Measurements from ENCODE around the gene MAP2K5. TPM values are rescaled to one million over a fixed set of nuclear protein-coding genes. Genes with fewer than 3 reads are reported as not detected.
A peak's percentile ranks its signal among the peaks of the same experiment; 100 is the strongest.

The MAP2K5 gene
- total RNA-seq, 1 donor from 2014 or later = 26.1 TPM

- no peak for DNase-seq (ENCODE audit: extremely low spot score, unreplicated experiment)
- Mint-ChIP-seq H3K27ac (ENCODE audit: unreplicated experiment) (no peak overlapping the region), H3K9me3 (ENCODE audit: unreplicated experiment) (no peaks in the 10 kb centered on the region), H3K27me3 (ENCODE audit: unreplicated experiment) (peaks cover 70% of the 10 kb centered on the region), H3K4me3 (ENCODE audit: unreplicated experiment) (no peak overlapping the region), H3K36me3 (ENCODE audit: unreplicated experiment) (peaks cover 3% of the 10 kb centered on the region), H3K4me1 (ENCODE audit: unreplicated experiment) (peaks cover 34% of the 10 kb centered on the region)
- TF ChIP-seq CTCF (IDR thresholded peaks at IDR 0.05) = no peak
These were observed 280.2 kb downstream of the MAP2K5 start for GRCh38 chr15:67822537-67823313.

- H3K4me3 Mint-ChIP-seq (ENCODE audit: unreplicated experiment) = peak overlapping the region; percentile 66
- peaks cover 39% of the 10 kb centered on the region for H3K4me1 Mint-ChIP-seq (ENCODE audit: unreplicated experiment)
- TF ChIP-seq CTCF (IDR thresholded peaks at IDR 0.05) = no peak
- DNase-seq (ENCODE audit: extremely low spot score, unreplicated experiment) = no peak
- no peak overlapping the region for H3K27ac Mint-ChIP-seq (ENCODE audit: unreplicated experiment)
- no peaks in the 10 kb centered on the region for H3K9me3 Mint-ChIP-seq (ENCODE audit: unreplicated experiment)
- H3K36me3 Mint-ChIP-seq (ENCODE audit: unreplicated experiment) = peaks cover 3% of the 10 kb centered on the region
- peaks cover 69% of the 10 kb centered on the region for H3K27me3 Mint-ChIP-seq (ENCODE audit: unreplicated experiment)
These were observed 281.1 kb downstream of the MAP2K5 start for GRCh38 chr15:67823314-67824196.

- H3K4me3 Mint-ChIP-seq (ENCODE audit: unreplicated experiment) = peak overlapping the region; percentile 66
- peaks cover 3% of the 10 kb centered on the region for H3K36me3 Mint-ChIP-seq (ENCODE audit: unreplicated experiment)
- TF ChIP-seq CTCF (IDR thresholded peaks at IDR 0.05) = no peak
- peaks cover 42% of the 10 kb centered on the region for H3K4me1 Mint-ChIP-seq (ENCODE audit: unreplicated experiment)
- DNase-seq (ENCODE audit: extremely low spot score, unreplicated experiment) = no peak
- no peak overlapping the region for H3K27ac Mint-ChIP-seq (ENCODE audit: unreplicated experiment)
- peaks cover 73% of the 10 kb centered on the region for H3K27me3 Mint-ChIP-seq (ENCODE audit: unreplicated experiment)
- H3K9me3 Mint-ChIP-seq (ENCODE audit: unreplicated experiment) = no peaks in the 10 kb centered on the region
These were observed 281.9 kb downstream of the MAP2K5 start for GRCh38 chr15:67824197-67824968.

- H3K27me3 Mint-ChIP-seq (ENCODE audit: unreplicated experiment) = peaks cover 70% of the 10 kb centered on the region
- H3K4me1 Mint-ChIP-seq (ENCODE audit: unreplicated experiment) = peaks cover 43% of the 10 kb centered on the region
- H3K27ac Mint-ChIP-seq (ENCODE audit: unreplicated experiment) = no peak within 1 kb of the TSS
- H3K4me3 Mint-ChIP-seq (ENCODE audit: unreplicated experiment) = peak within 1 kb of the TSS; percentile 62
- no peaks in the 10 kb centered on the region for H3K9me3 Mint-ChIP-seq (ENCODE audit: unreplicated experiment)
- no peak for TF ChIP-seq CTCF (IDR thresholded peaks at IDR 0.05)
- peaks cover 3% of the 10 kb centered on the region for H3K36me3 Mint-ChIP-seq (ENCODE audit: unreplicated experiment)
- no peak for DNase-seq (ENCODE audit: extremely low spot score, unreplicated experiment)
These were observed 282.7 kb downstream of the MAP2K5 start, which contains the start of gene SKOR1 for GRCh38 chr15:67824976-67825880. Gene SKOR1, plus strand, starts transcription at chr15:67825509. Its CDS starts 94 bp downstream, at chr15:67825603.

Data from osteocyte (in vitro differentiated cells).